ENCODE results near the gene EVPL.

EVPL gene

GRCh38 chr17:76074390-76075363, 47.6 kb upstream of the EVPL start, which contains the start of gene GALR2:
TSS of gene GALR2 (plus strand) at chr17:76074781. CDS start at chr17:76074884, 103 bp downstream.
- Histone ChIP-seq H4K20me1 (ENCODE audit: insufficient read depth, low read length) (peaks cover 2% of the 10 kb centered on the region; the same call in 1 of the 2 replicates), H3K4me1 (ENCODE audit: insufficient read depth, low read length) (peaks cover 27% of the 10 kb centered on the region), H3K27me3 (ENCODE audit: insufficient read depth, low read length, poor library complexity) (no peaks in the 10 kb centered on the region), H3K9me3 (ENCODE audit: insufficient read depth, low read length, severe bottlenecking) (no peaks in the 10 kb centered on the region), H2AFZ (ENCODE audit: low read depth, low read length) (no peak within 1 kb of the TSS), H3K4me3 (ENCODE audit: low read depth in 1 of 2, low read length in 2 of 2) (no peak within 1 kb of the TSS), H3K4me2 (ENCODE audit: insufficient read depth, low read length) (no peak within 1 kb of the TSS), H3K27ac (ENCODE audit: low read length) (no peak within 1 kb of the TSS), H3K36me3 (ENCODE audit: insufficient read depth, low read length) (peaks cover 8% of the 10 kb centered on the region), H3K79me2 (ENCODE audit: insufficient read depth, low read length) (peaks cover 34% of the 10 kb centered on the region), H3K9ac (ENCODE audit: low read depth, low read length) (no peak within 1 kb of the TSS)
- TF ChIP-seq EZH2 (IDR thresholded peaks at IDR 0.05; ENCODE audit: borderline replicate concordance, low read depth, low read length, severe bottlenecking) (no peak), CTCF (IDR thresholded peaks at IDR 0.05; ENCODE audit: borderline replicate concordance, extremely low read depth, low read length, poor library complexity, severe bottlenecking) (no peak)
- DNase-seq: no peak
- no peak for ATAC-seq (ENCODE audit: insufficient read depth, low read depth)

GRCh38 chr17:76072148-76072858, 45.2 kb upstream of the EVPL start, which contains the start of gene SRP68:
TSS of gene SRP68 (minus strand) at chr17:76072517. CDS start at chr17:76072491, 26 bp downstream.
- Histone ChIP-seq H3K4me2 (ENCODE audit: insufficient read depth, low read length) (peak within 1 kb of the TSS; percentile 91), H3K9ac (ENCODE audit: low read depth, low read length) (peak within 1 kb of the TSS; percentile 89), H3K4me3 (ENCODE audit: low read depth in 1 of 2, low read length in 2 of 2) (peak within 1 kb of the TSS; percentile 77 to 82), H3K79me2 (ENCODE audit: insufficient read depth, low read length) (peaks cover 53% of the 10 kb centered on the region), H2AFZ (ENCODE audit: low read depth, low read length) (peak within 1 kb of the TSS; percentile 99), H3K36me3 (ENCODE audit: insufficient read depth, low read length) (peaks cover 22% of the 10 kb centered on the region), H3K4me1 (ENCODE audit: insufficient read depth, low read length) (peaks cover 28% of the 10 kb centered on the region), H3K27me3 (ENCODE audit: insufficient read depth, low read length, poor library complexity) (no peaks in the 10 kb centered on the region), H3K27ac (ENCODE audit: low read length) (peak within 1 kb of the TSS; percentile 84), H3K9me3 (ENCODE audit: insufficient read depth, low read length, severe bottlenecking) (no peaks in the 10 kb centered on the region), H4K20me1 (ENCODE audit: insufficient read depth, low read length) (peaks cover 8% of the 10 kb centered on the region; the same call in 1 of the 2 replicates)
- DNase-seq (peak; percentile 89), ATAC-seq (ENCODE audit: insufficient read depth, low read depth) (peak; percentile 98)
- no peak for TF ChIP-seq EZH2 (IDR thresholded peaks at IDR 0.05; ENCODE audit: borderline replicate concordance, low read depth, low read length, severe bottlenecking)
- TF ChIP-seq CTCF (IDR thresholded peaks at IDR 0.05; ENCODE audit: borderline replicate concordance, extremely low read depth, low read length, poor library complexity, severe bottlenecking): no peak

- Histone ChIP-seq H2AFZ (ENCODE audit: low read depth, low read length) (peak overlapping the region; percentile 99), H4K20me1 (ENCODE audit: insufficient read depth, low read length) (peaks cover 8% of the 10 kb centered on the region; the same call in 1 of the 2 replicates), H3K36me3 (ENCODE audit: insufficient read depth, low read length) (peaks cover 29% of the 10 kb centered on the region), H3K4me1 (ENCODE audit: insufficient read depth, low read length) (peaks cover 28% of the 10 kb centered on the region), H3K27ac (ENCODE audit: low read length) (peak overlapping the region; percentile 74), H3K79me2 (ENCODE audit: insufficient read depth, low read length) (peaks cover 53% of the 10 kb centered on the region), H3K27me3 (ENCODE audit: insufficient read depth, low read length, poor library complexity) (no peaks in the 10 kb centered on the region), H3K4me3 (ENCODE audit: low read depth in 1 of 2, low read length in 2 of 2) (peak overlapping the region; percentile 77 to 82), H3K9me3 (ENCODE audit: insufficient read depth, low read length, severe bottlenecking) (no peaks in the 10 kb centered on the region), H3K4me2 (ENCODE audit: insufficient read depth, low read length) (peak overlapping the region; percentile 91), H3K9ac (ENCODE audit: low read depth, low read length) (peak overlapping the region; percentile 89)
- no peak for DNase-seq
- no peak for ATAC-seq (ENCODE audit: insufficient read depth, low read depth)
- no peak for TF ChIP-seq EZH2 (IDR thresholded peaks at IDR 0.05; ENCODE audit: borderline replicate concordance, low read depth, low read length, severe bottlenecking)
- TF ChIP-seq CTCF (IDR thresholded peaks at IDR 0.05; ENCODE audit: borderline replicate concordance, extremely low read depth, low read length, poor library complexity, severe bottlenecking): no peak
Measured at GRCh38 chr17:76071531-76072147, 44.5 kb upstream of the EVPL start.

Data from DND-41 (cell line).